Natural killer cell (primary cell): ENCODE measurements around the gene ETNK2. TPM values are rescaled to one million over a fixed set of nuclear protein-coding genes. Genes with fewer than 3 reads are reported as not detected.

Source experiments
- ATAC-seq, 3 donors: fragments of 150-1000 bp in 2 of 3; fragments of 200-7000 bp in 1 of 3; cut with Tn5 transposase; 1 replicate in 1 of 3; 2 replicates in 2 of 3; pipeline ENCODE4 v1.10.0; 2021; ENCODE audit warnings: mild to moderate bottlenecking in 2 of 3, moderate library complexity in 2 of 3
- DNase-seq, 2 donors: peaks; one replicate each; pipeline versions ENCODE4 v3.0.0 to v3.0.0-alpha.2; 2013 to 2021; ENCODE audit warnings: mixed read lengths in 1 of 2
- H3K27ac ChIP-seq: one replicate; pipeline ENCODE4 v1.5.1; 2013; ENCODE audit warnings: mild to moderate bottlenecking, low read length
- H3K27me3 ChIP-seq: one replicate; pipeline ENCODE4 v1.6.1; 2013; ENCODE audit warnings: low read length; ENCODE audit not compliant: control insufficient read depth, insufficient read depth
- H3K36me3 ChIP-seq: one replicate; pipeline ENCODE4 v1.6.1; 2013; ENCODE audit warnings: low read length; ENCODE audit not compliant: control insufficient read depth, insufficient read depth
- H3K4me1 ChIP-seq: one replicate; pipeline ENCODE4 v1.6.1; 2013; ENCODE audit warnings: low read length; ENCODE audit not compliant: control insufficient read depth, insufficient read depth
- H3K4me3 ChIP-seq: one replicate; pipeline ENCODE4 v1.5.1; 2013; ENCODE audit warnings: low read length
- H3K9me3 ChIP-seq: one replicate; pipeline ENCODE4 v1.6.1; 2013; ENCODE audit warnings: low read length; ENCODE audit not compliant: control insufficient read depth, insufficient read depth
- H3K27ac Mint-ChIP-seq, 2 donors: one replicate each; pipeline ENCODE4 v1.8.0; 2022; ENCODE audit warnings: mild to moderate bottlenecking in 2 of 2, mixed read lengths in 2 of 2, moderate library complexity in 1 of 2
- H3K27me3 Mint-ChIP-seq, 2 donors: one replicate each; pipeline ENCODE4 v1.8.0; 2022; ENCODE audit warnings: low read depth in 2 of 2, mixed read lengths in 2 of 2
- H3K36me3 Mint-ChIP-seq: one replicate; pipeline ENCODE4 v1.8.0; 2022; ENCODE audit warnings: mixed read lengths
- H3K4me1 Mint-ChIP-seq, 2 donors: one replicate each; pipeline ENCODE4 v1.8.0; 2022; ENCODE audit warnings: mixed read lengths in 2 of 2
- H3K4me3 Mint-ChIP-seq: one replicate; pipeline ENCODE4 v1.8.0; 2022; ENCODE audit warnings: mild to moderate bottlenecking, moderate library complexity, mixed read lengths
- H3K9me3 Mint-ChIP-seq, 2 donors: one replicate each; pipeline ENCODE4 v1.8.0; 2022; ENCODE audit warnings: mixed read lengths in 2 of 2
- CTCF ChIP-seq: fragments of 200-600 bp; IDR thresholded peaks from one replicate; pipeline ENCODE4 v1.8.0; 2022; ENCODE audit warnings: antibody characterized with exemption
- WGBS: methylation state at CpG from one replicate; pipeline ENCODE4 v1.1.7; 2013; ENCODE audit warnings: missing lambda C conversion rate; ENCODE audit not compliant: insufficient coverage; 5-methylcytosine and 5-hydroxymethylcytosine counted together
- intact Hi-C: fragments of 100-400 bp; cut with micrococcal nuclease; formaldehyde crosslinking; loops from one replicate; pipeline ENCODE4 v1.14.2; 2022
- total RNA-seq, 4 donors: library from RNA; stranded (reverse); fragments of 120-200 nt in 1 of 4; gene quantifications; one replicate each; pipeline versions ENCODE4 v1.2.3 to v1.2.4, GENCODE V29; 2013 to 2022

ETNK2 gene
- total RNA-seq, 3 donors from 2014 or later (not counting 1 experiment from before 2014, with no cell fraction given): 5.1 to 5.8 (median 5.5) TPM

- peaks cover 0 to 5% of the 10 kb centered on the region in 2 donors for H3K27me3 Mint-ChIP-seq
- Histone ChIP-seq H3K27me3 (no peaks in the 10 kb centered on the region), H3K36me3 (no peaks in the 10 kb centered on the region), H3K27ac (no peak overlapping the region), H3K4me1 (no peaks in the 10 kb centered on the region), H3K9me3 (no peaks in the 10 kb centered on the region), H3K4me3 (no peak overlapping the region)
- peak; percentile 77 to 86 for DNase-seq
- H3K27ac Mint-ChIP-seq: no peak overlapping the region
- ATAC-seq: peak; percentile 81 to 99 (median 97)
- H3K36me3 Mint-ChIP-seq: no peaks in the 10 kb centered on the region
- no peaks in the 10 kb centered on the region for H3K9me3 Mint-ChIP-seq
- intact Hi-C loops: loop anchor here (1.0 to 2.0 kb wide), 4 partner anchors 45 to 340 kb away; no protein-coding TSS in a partner anchor
- 18% methylated on average over 7 of the region's 7 CpGs for WGBS
- TF ChIP-seq CTCF: peak; percentile 98
- H3K4me1 Mint-ChIP-seq: no peaks in the 10 kb centered on the region
- no peak overlapping the region for H3K4me3 Mint-ChIP-seq
Measured at GRCh38 chr1:204162494-204163074, 10.7 kb upstream of the ETNK2 start.

- H3K4me3 ChIP-seq: no peak overlapping the region
- no peak for TF ChIP-seq CTCF
- Mint-ChIP-seq H3K4me1 (no peaks in the 10 kb centered on the region), H3K9me3 (no peaks in the 10 kb centered on the region), H3K4me3 (no peak overlapping the region), H3K27me3 (peaks cover 0 to 2% of the 10 kb centered on the region in 2 donors), H3K27ac (no peak overlapping the region), H3K36me3 (no peaks in the 10 kb centered on the region)
- no peak overlapping the region for H3K27ac ChIP-seq
- no peaks in the 10 kb centered on the region for H3K9me3 ChIP-seq
- no peak for ATAC-seq
- H3K27me3 ChIP-seq: no peaks in the 10 kb centered on the region
- no peaks in the 10 kb centered on the region for H3K4me1 ChIP-seq
- WGBS: 74% methylated on average over 14 of the region's 14 CpGs
- H3K36me3 ChIP-seq: no peaks in the 10 kb centered on the region
- no peak for DNase-seq
- intact Hi-C loops: loop anchor here (1.0 to 2.0 kb wide), 4 partner anchors 45 to 341 kb away; no protein-coding TSS in a partner anchor
Measured at GRCh38 chr1:204161609-204162493, 10.0 kb upstream of the ETNK2 start.

GRCh38 chr1:204157962-204158361 lies 6.1 kb upstream of the ETNK2 start:
- Histone ChIP-seq H3K9me3 (no peaks in the 10 kb centered on the region), H3K4me1 (peaks cover under 1% of the 10 kb centered on the region), H3K27ac (no peak overlapping the region), H3K27me3 (no peaks in the 10 kb centered on the region), H3K36me3 (no peaks in the 10 kb centered on the region), H3K4me3 (no peak overlapping the region)
- no peaks in the 10 kb centered on the region for H3K9me3 Mint-ChIP-seq
- 48% methylated on average over 6 of the region's 6 CpGs for WGBS
- no peaks in the 10 kb centered on the region for H3K4me1 Mint-ChIP-seq
- TF ChIP-seq CTCF: no peak
- no peak overlapping the region for H3K4me3 Mint-ChIP-seq
- H3K27me3 Mint-ChIP-seq: peaks cover 0 to 7% of the 10 kb centered on the region in 2 donors
- intact Hi-C loops: no loop called here
- no peak overlapping the region for H3K27ac Mint-ChIP-seq
- DNase-seq (no peak), ATAC-seq (no peak)
- H3K36me3 Mint-ChIP-seq: no peaks in the 10 kb centered on the region
